GM12872 (cell line): ENCODE data around the gene KIF16B.

Source experiments
- TF ChIP-seq, protein P1 (sequence below): IDR thresholded peaks from 3 replicates; pipeline ENCODE4 v1.5.1; 2011; ENCODE audit warnings: low read depth, mild to moderate bottlenecking, low read length, moderate library complexity; ENCODE audit not compliant: insufficient read depth

KIF16B gene

GRCh38 chr20:16481977-16482376, 91.3 kb downstream of the KIF16B start:
- TF ChIP-seq, protein P1, sequence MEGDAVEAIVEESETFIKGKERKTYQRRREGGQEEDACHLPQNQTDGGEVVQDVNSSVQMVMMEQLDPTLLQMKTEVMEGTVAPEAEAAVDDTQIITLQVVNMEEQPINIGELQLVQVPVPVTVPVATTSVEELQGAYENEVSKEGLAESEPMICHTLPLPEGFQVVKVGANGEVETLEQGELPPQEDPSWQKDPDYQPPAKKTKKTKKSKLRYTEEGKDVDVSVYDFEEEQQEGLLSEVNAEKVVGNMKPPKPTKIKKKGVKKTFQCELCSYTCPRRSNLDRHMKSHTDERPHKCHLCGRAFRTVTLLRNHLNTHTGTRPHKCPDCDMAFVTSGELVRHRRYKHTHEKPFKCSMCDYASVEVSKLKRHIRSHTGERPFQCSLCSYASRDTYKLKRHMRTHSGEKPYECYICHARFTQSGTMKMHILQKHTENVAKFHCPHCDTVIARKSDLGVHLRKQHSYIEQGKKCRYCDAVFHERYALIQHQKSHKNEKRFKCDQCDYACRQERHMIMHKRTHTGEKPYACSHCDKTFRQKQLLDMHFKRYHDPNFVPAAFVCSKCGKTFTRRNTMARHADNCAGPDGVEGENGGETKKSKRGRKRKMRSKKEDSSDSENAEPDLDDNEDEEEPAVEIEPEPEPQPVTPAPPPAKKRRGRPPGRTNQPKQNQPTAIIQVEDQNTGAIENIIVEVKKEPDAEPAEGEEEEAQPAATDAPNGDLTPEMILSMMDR, result no peak

GRCh38 chr20:16479666-16480065, 93.6 kb downstream of the KIF16B start:
- TF ChIP-seq, protein P1, result no peak

- TF ChIP-seq, protein P1, result no peak
Observed at GRCh38 chr20:16477632-16478031, 95.6 kb downstream of the KIF16B start.

DNA sequence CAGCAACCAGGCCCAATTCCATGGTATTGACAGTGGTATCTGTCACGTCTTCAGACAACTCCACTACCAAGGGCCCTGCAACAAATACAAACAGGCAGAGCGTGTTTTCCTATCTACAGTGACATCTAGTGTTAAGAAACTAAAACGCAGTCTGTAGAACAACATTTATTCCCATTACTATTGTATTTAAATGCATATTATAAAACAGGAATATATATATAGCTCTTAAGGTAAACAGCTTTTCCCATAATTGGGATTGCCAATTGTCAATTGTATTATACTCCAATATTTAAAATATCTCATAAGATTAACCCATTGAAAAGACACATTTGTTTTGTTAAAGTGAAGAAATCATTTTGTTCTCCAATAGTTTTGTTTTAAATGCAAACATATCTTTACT, 97.2 kb downstream of the KIF16B start:
- TF ChIP-seq, protein P1, result peak; percentile 47

DNA sequence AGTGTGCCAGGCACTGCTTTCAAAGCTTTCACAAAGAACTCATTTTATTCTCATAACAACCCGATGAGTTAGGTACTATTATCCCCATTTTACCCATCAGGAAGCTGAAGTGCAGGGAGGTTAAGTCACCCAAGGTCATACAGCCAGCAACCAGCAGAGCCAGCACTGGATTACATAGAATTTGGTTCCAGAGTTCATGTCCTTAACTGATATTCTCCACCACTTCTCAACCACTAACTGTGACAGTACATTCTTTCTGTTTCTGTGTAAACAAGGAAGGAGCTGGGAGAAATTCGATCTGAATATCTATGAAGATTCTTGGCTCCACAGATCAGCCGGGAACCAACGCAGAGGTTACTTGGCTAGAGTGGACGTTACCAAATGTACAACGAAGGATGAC, 98.0 kb downstream of the KIF16B start:
- TF ChIP-seq, protein P1, result no peak

DNA sequence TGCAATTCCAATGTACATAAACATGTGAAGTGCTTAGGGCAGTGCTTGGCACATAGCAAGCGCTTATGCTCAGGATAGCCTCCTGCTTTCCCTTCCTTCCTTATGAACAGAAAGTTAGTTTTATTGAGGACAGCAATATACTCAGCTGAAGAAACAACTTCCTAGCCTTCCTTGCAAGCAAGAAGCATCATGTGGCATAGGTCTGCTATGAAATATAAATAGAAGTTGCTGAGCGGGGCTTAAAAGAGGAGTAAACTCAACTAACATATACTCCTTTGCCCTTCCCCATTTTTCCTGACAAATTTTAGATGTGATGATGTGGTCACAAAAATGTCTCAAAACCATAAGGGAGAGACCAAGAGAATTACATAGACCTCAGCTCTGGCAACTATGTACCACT, 98.9 kb downstream of the KIF16B start:
- TF ChIP-seq, protein P1, result no peak

GRCh38 chr20:16472045-16472872, 101.0 kb downstream of the KIF16B start:
- TF ChIP-seq, protein P1, result no peak
